GM12878 (cell line): ENCODE results near the gene OR52B2. TPM values are rescaled to one million over a fixed set of nuclear protein-coding genes. Genes with fewer than 3 reads are reported as not detected.

Experiments
- ATAC-seq: fragments of 200-7000 bp; cut with Tn5 transposase; 3 replicates; pipeline ENCODE4 v1.9.1; 2020; ENCODE audit warnings: mild to moderate bottlenecking, moderate library complexity
- BruUV-seq: library from RNA; stranded (reverse); fragments of 400-500 nt; replicated peaks from 2 replicates; lab custom pipeline; 2021; lab: Mats Ljungman, UMichigan
- CTCF ChIA-PET: fragments of 300-600 bp; sonication (Branson Sonifier 250); formaldehyde crosslinking; extraction: SDS; loops from one replicate; lab custom pipeline; 2021; ENCODE audit warnings: inconsistent platforms; lab: Yijun Ruan, JAX
- POLR2A ChIA-PET: fragments of 350-600 bp; formaldehyde crosslinking; extraction: SDS; loops from one replicate; lab custom pipeline; 2021; ENCODE audit warnings: inconsistent platforms; lab: Charles Lee
- RAD21 ChIA-PET: fragments of 300-600 bp; sonication (Branson Sonifier 250); formaldehyde crosslinking; loops from one replicate; lab custom pipeline; 2023; ENCODE audit warnings: antibody characterized with exemption; ENCODE audit not compliant: unreplicated experiment; lab: Charles Lee
- SMC1A ChIA-PET: fragments of 300-600 bp; sonication (Branson Sonifier 250); formaldehyde crosslinking; loops from one replicate; lab custom pipeline; 2023; ENCODE audit not compliant: unreplicated experiment, uncharacterized antibody; lab: Charles Lee
- DNase-seq: peaks from one replicate; pipeline ENCODE4 v3.0.0-alpha.2; 2011; ENCODE audit warnings: low read depth, low spot score
- FAIRE-seq: peaks from 3 replicates; lab custom pipeline; 2011; peaks lifted over from hg19 to GRCh38; lab: Jason Lieb, UNC
- H2AFZ ChIP-seq: 2 replicates; pipeline ENCODE4 v1.6.0; 2011; ENCODE audit warnings: low read depth, low read length, control low read depth; ENCODE audit not compliant: control insufficient read depth
- H3K27ac ChIP-seq: 2 replicates; pipeline ENCODE4 v1.5.1; 2011; ENCODE audit warnings: control low read depth; ENCODE audit not compliant: control insufficient read depth, insufficient read depth
- H3K27me3 ChIP-seq, 2 experiments: replicated peaks in 1 of 2; 2 replicates each; pipeline versions ENCODE4 v1.6.0 to v1.6.1; 2011; ENCODE audit warnings: low read length in 1 of 2; ENCODE audit not compliant: control insufficient read depth in 2 of 2, insufficient read depth in 2 of 2
- H3K36me3 ChIP-seq, 2 experiments: 2 replicates each; pipeline ENCODE4 v1.5.1; 2011; ENCODE audit warnings: low read length in 1 of 2; ENCODE audit not compliant: control insufficient read depth in 2 of 2, insufficient read depth in 2 of 2
- H3K4me1 ChIP-seq: 2 replicates; pipeline ENCODE4 v1.6.1; 2011; ENCODE audit warnings: mild to moderate bottlenecking, low read length, moderate library complexity, mixed read lengths; ENCODE audit not compliant: control insufficient read depth, insufficient read depth
- H3K4me2 ChIP-seq: 2 replicates; pipeline ENCODE4 v1.6.0; 2011; ENCODE audit warnings: control low read depth; ENCODE audit not compliant: control insufficient read depth, insufficient read depth
- H3K4me3 ChIP-seq: fragments of 200-600 bp; sonication (generic); 2 replicates; pipeline ENCODE4 v1.5.1; 2016
- H3K79me2 ChIP-seq: 2 replicates; pipeline ENCODE4 v1.6.0; 2011; ENCODE audit warnings: low read length; ENCODE audit not compliant: control insufficient read depth, insufficient read depth
- H3K9ac ChIP-seq: 2 replicates; pipeline ENCODE4 v1.8.0; 2011; ENCODE audit warnings: low read length, control low read depth, mixed read lengths; ENCODE audit not compliant: control insufficient read depth, insufficient read depth
- H3K9me3 ChIP-seq: replicated peaks from 3 replicates; pipeline ENCODE4 v1.5.1; 2011; ENCODE audit warnings: mild to moderate bottlenecking, low read length; ENCODE audit not compliant: control insufficient read depth, insufficient read depth
- H4K20me1 ChIP-seq: 2 replicates; pipeline ENCODE4 v1.6.0; 2011; ENCODE audit not compliant: control insufficient read depth, insufficient read depth
- ATF7 ChIP-seq: fragments of 450-650 bp; IDR thresholded peaks from 2 replicates; pipeline ENCODE4 v1.6.1; 2016; ENCODE audit warnings: low read depth, mild to moderate bottlenecking
- BACH1 ChIP-seq: fragments of 450-650 bp; IDR thresholded peaks from 2 replicates; pipeline ENCODE4 v1.6.1; 2017; ENCODE audit warnings: mild to moderate bottlenecking, borderline replicate concordance
- BCL11A ChIP-seq: IDR thresholded peaks from 2 replicates; pipeline ENCODE4 v1.6.1; 2011; ENCODE audit warnings: low read depth, low read length
- CHD2 ChIP-seq: IDR thresholded peaks from 2 replicates; pipeline ENCODE4 v1.6.1; 2011; ENCODE audit warnings: low read depth, low read length, improper control_type of control experiment, borderline replicate concordance
- HDAC2 ChIP-seq: fragments of 200-600 bp; sonication (generic); IDR thresholded peaks from 2 replicates; pipeline ENCODE4 v1.6.1; 2017
- LARP7 ChIP-seq: fragments of 450-650 bp; IDR thresholded peaks from 2 replicates; pipeline ENCODE4 v1.6.1; 2017; ENCODE audit warnings: mild to moderate bottlenecking
- RAD21 ChIP-seq: IDR thresholded peaks from 2 replicates; pipeline ENCODE4 v1.6.1; 2011; ENCODE audit warnings: mild to moderate bottlenecking, low read depth, low read length, moderate library complexity; ENCODE audit not compliant: insufficient read depth
- YY1 ChIP-seq: IDR thresholded peaks from 2 replicates; pipeline ENCODE4 v1.6.1; 2011; ENCODE audit warnings: low read depth, mild to moderate bottlenecking, low read length
- ZNF384 ChIP-seq: IDR thresholded peaks from 2 replicates; pipeline ENCODE4 v1.6.1; 2012; ENCODE audit warnings: low read depth, mild to moderate bottlenecking, low read length, improper control_type of control experiment, borderline replicate concordance
- WGBS: methylation state at CpG from one replicate; pipeline ENCODE4 v1.1.6; 2016; ENCODE audit warnings: low lambda C conversion rate; ENCODE audit not compliant: insufficient replicate concordance, insufficient coverage; ENCODE audit errors: missing lambda C conversion rate; 5-methylcytosine and 5-hydroxymethylcytosine counted together
- in situ Hi-C: fragments of 300-500 bp; cut with MboI; formaldehyde crosslinking; loops from 9 replicates; pipeline ENCODE4 v1.14.3; 2018; ENCODE audit warnings: mixed read lengths
- intact Hi-C: fragments of 100-400 bp; cut with micrococcal nuclease; formaldehyde crosslinking; loops from one replicate; pipeline ENCODE4 v1.14.2; 2022; ENCODE audit not compliant: unreplicated experiment
- polyA plus RNA-seq, 11 experiments: library from polyadenylated mRNA; depleted of rRNA in 4 of 11; unstranded in 6 of 11; stranded (reverse) in 5 of 11; fragments of >200 nt; fragmentation: Nextera tagmentation in 4 of 11; fragmentation: Illumina TruSeq in 1 of 11; extraction: Ambion mirVana in 4 of 11; extraction: Trizol in 1 of 11; gene quantifications; 1 replicate in 1 of 11; 2 replicates in 10 of 11; pipeline versions ENCODE4 v1.2.1 to v1.2.3, GENCODE V29; 2011 to 2016; ENCODE audit warnings: inconsistent platforms in 2 of 11, missing spikeins in 2 of 11, low read depth in 1 of 11
- total RNA-seq, 4 experiments: library from RNA; depleted of rRNA in 3 of 4; stranded (reverse); fragments of >200 nt in 3 of 4; fragmentation: Illumina TruSeq in 1 of 4; extraction: Trizol in 1 of 4; gene quantifications; 2 replicates each; pipeline versions ENCODE4 v1.2.1 to v1.2.3, GENCODE V29; 2013 to 2021
- TF ChIP-seq, protein P1 (sequence below): fragments of 450-650 bp; formaldehyde crosslinking; IDR thresholded peaks from 2 replicates; pipeline ENCODE4 v1.5.0; 2022; ENCODE audit warnings: mild to moderate bottlenecking, missing genetic modification characterization

The OR52B2 gene
- total and polyA plus RNA-seq, 10 of the 15 experiments (the other 5 are each of a cell fraction or from before 2014, with no cell fraction given), result 0.08 TPM; not detected in 9

GRCh38 chr11:6217722-6218121 is 47.6 kb upstream of the OR52B2 start:
- H3K27ac ChIP-seq, result no peak overlapping the region
- DNase-seq, result no peak
- WGBS, result 95% methylated on average over 15 of the region's 19 CpGs
- no peak for ATAC-seq
- no peaks in the 10 kb centered on the region for H3K27me3 ChIP-seq
- TF ChIP-seq BCL11A (no peak), RAD21 (no peak), ZNF384 (no peak), LARP7 (no peak), BACH1 (no peak), HDAC2 (no peak), YY1 (no peak), CHD2 (no peak), ATF7 (no peak)
- TF ChIP-seq, protein P1, sequence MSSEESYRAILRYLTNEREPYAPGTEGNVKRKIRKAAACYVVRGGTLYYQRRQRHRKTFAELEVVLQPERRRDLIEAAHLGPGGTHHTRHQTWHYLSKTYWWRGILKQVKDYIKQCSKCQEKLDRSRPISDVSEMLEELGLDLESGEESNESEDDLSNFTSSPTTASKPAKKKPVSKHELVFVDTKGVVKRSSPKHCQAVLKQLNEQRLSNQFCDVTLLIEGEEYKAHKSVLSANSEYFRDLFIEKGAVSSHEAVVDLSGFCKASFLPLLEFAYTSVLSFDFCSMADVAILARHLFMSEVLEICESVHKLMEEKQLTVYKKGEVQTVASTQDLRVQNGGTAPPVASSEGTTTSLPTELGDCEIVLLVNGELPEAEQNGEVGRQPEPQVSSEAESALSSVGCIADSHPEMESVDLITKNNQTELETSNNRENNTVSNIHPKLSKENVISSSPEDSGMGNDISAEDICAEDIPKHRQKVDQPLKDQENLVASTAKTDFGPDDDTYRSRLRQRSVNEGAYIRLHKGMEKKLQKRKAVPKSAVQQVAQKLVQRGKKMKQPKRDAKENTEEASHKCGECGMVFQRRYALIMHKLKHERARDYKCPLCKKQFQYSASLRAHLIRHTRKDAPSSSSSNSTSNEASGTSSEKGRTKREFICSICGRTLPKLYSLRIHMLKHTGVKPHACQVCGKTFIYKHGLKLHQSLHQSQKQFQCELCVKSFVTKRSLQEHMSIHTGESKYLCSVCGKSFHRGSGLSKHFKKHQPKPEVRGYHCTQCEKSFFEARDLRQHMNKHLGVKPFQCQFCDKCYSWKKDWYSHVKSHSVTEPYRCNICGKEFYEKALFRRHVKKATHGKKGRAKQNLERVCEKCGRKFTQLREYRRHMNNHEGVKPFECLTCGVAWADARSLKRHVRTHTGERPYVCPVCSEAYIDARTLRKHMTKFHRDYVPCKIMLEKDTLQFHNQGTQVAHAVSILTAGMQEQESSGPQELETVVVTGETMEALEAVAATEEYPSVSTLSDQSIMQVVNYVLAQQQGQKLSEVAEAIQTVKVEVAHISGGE (CRISPR knock-in tag), result no peak
- no peaks in the 10 kb centered on the region for H3K79me2 ChIP-seq
- H3K9me3 ChIP-seq, result no peaks in the 10 kb centered on the region
- SMC1A ChIA-PET, result no interaction called here
- no peak overlapping the region for H3K9ac ChIP-seq
- POLR2A ChIA-PET, result interaction anchor here (1.2 kb wide), 1 partner anchor 20 kb away, joined by 3 read pairs; no protein-coding TSS in a partner anchor
- H3K36me3 ChIP-seq, result peaks cover 14 to 20% of the 10 kb centered on the region in 2 experiments
- H3K4me1 ChIP-seq, result no peaks in the 10 kb centered on the region
- intact Hi-C loops, result no loop called here
- in situ Hi-C loops, result no loop called here
- RAD21 ChIA-PET, result no interaction called here
- H3K4me3 ChIP-seq, result no peak overlapping the region
- BruUV-seq, result no TSS peak
- CTCF ChIA-PET, result interaction anchor here (1.4 kb wide), 1 partner anchor 161 kb away, joined by 3 read pairs; no protein-coding TSS in a partner anchor
- no peak for FAIRE-seq
- H3K4me2 ChIP-seq, result no peak overlapping the region
- no peak overlapping the region for H2AFZ ChIP-seq
- no peaks in the 10 kb centered on the region for H4K20me1 ChIP-seq
